Panc1 (cell line): ENCODE measurements around the gene NXT1.

Source experiments
- POLR2AphosphoS5 ChIP-seq: IDR thresholded peaks from 2 replicates; pipeline ENCODE4 v1.6.1; 2012; ENCODE audit warnings: mild to moderate bottlenecking, low read depth, low read length, moderate library complexity
- SIN3A ChIP-seq: IDR thresholded peaks from 2 replicates; pipeline ENCODE4 v1.6.1; 2012; ENCODE audit warnings: low read depth, mild to moderate bottlenecking, low read length, moderate library complexity, borderline replicate concordance; ENCODE audit not compliant: insufficient read depth
- TF ChIP-seq, protein P1 (sequence below): fragments of 450-650 bp; IDR thresholded peaks from 2 replicates; pipeline ENCODE4 v1.5.1; 2017; ENCODE audit warnings: mild to moderate bottlenecking

DNA sequence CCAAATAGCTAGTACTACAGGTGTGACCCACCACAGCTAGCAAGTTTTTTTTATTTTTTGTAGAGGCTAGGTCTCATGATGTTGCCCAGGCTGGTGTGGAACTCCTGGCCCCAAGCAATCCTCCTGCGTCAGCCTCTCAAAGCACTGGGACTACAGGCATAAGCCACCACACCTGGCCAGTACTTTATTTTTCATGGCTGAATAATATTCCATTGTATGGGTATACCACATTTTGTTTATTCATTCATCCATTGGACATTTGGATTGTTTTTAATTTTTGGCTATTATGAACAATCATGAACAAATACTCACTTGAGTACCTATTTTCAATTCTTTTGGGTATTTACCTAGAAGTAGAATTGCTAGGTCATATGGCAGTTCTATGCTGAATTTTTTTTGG lies 7.0 kb upstream of the NXT1 start:
- TF ChIP-seq, protein P1, sequence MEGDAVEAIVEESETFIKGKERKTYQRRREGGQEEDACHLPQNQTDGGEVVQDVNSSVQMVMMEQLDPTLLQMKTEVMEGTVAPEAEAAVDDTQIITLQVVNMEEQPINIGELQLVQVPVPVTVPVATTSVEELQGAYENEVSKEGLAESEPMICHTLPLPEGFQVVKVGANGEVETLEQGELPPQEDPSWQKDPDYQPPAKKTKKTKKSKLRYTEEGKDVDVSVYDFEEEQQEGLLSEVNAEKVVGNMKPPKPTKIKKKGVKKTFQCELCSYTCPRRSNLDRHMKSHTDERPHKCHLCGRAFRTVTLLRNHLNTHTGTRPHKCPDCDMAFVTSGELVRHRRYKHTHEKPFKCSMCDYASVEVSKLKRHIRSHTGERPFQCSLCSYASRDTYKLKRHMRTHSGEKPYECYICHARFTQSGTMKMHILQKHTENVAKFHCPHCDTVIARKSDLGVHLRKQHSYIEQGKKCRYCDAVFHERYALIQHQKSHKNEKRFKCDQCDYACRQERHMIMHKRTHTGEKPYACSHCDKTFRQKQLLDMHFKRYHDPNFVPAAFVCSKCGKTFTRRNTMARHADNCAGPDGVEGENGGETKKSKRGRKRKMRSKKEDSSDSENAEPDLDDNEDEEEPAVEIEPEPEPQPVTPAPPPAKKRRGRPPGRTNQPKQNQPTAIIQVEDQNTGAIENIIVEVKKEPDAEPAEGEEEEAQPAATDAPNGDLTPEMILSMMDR: no peak
- no peak for TF ChIP-seq SIN3A
- TF ChIP-seq POLR2AphosphoS5: no peak
